Forelimb muscle (tissue), 1 donor: ENCODE data around the gene NBAS. TPM values are rescaled to one million over a fixed set of nuclear protein-coding genes. Genes with fewer than 3 reads are reported as not detected.
A peak's percentile ranks its signal among the peaks of the same experiment; 100 is the strongest.
"Not testable (repeated sequence)": the region's sequence is repeated elsewhere in the genome, so short reads cannot be mapped to it uniquely, and the experiment has no call there.

Source experiments
- DNase-seq: peaks from one replicate; pipeline ENCODE4 v3.0.0-alpha.2; 2013; ENCODE audit warnings: low read depth
- polyA plus RNA-seq: library from polyadenylated mRNA; unstranded; fragments of 120-200 nt; gene quantifications from one replicate; pipeline ENCODE4 v1.2.1, GENCODE V29; 2013; ENCODE audit not compliant: insufficient read length

Gene NBAS
- polyA plus RNA-seq, 1 donor, result 37.5 TPM

DNA sequence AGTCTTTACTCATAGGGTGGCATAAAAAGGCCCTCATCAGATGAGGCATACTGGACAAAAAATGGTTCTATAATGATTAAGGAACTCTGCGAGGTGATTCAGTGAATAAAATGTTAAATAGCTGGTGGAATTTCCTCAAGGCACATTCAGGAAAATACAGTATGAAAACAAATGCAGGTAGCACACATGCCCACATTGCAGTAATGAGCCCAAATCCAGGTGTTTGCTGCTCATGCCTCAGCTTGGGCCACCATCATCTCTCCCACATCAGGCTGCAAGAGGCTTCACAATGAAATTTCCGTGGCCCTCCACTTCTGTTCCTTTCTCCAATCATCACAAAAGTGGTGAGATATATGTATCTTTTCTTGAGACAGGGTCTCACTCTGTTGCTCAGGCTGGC is 298.3 kb downstream of the NBAS start:
- no peak for DNase-seq

DNA sequence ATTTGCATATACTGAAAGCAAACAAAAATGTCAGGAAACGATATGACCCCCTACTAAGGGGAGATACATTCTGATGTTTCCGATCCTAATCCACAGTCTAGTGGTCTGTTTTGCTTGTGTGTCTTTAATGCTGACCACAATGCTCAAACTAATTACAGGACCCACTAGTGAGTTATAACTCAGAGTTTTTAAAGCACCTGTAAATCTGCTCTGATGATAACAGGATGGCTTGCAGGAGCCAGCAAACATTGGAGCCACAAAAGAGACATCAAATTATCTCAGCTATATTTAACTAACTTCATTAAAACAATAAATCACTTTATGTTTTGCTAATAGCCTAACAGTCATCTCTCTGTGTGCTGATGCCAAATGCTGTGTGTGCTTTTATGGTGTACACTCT is 300.3 kb downstream of the NBAS start:
- no peak for DNase-seq

DNA sequence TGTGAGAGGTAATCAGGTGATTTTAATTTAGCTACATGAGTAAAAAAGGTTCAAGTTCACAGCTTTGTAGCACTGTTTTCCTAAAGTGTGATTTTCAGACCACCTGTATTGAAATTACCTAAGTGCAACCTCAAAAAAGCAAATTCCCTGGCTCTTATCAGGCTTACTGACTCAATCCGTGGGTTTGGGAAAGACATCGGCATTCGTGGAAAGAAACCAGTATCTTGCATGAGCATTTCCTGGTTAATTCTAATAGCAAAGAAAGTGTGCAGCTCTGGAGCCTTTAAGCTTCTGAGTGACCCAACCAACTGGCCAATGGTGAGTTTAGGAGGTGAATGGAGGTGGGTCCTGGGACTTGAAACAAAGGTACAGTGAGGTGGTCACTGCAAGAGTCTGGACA is 300.9 kb downstream of the NBAS start:
- no peak for DNase-seq

DNA sequence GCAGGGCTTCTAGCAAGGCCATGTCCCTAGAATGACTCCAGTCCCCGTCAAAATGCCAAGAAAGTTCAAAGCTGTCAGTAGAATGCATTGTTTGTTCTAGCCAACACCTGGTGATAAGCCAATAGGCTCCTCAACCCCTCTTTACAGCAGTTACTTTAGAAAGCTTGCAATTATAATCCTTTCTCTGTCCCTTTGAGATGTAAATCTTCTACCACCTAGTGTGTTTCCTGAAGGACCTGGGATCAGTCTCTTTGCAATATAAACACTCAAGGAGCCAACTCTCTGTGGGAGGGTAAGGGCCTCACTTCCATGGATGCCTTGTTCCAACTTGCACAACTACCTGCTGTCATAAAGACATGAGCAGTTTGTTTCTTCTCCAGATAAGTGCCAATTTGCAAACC is 301.8 kb downstream of the NBAS start:
- DNase-seq, result no peak

DNA sequence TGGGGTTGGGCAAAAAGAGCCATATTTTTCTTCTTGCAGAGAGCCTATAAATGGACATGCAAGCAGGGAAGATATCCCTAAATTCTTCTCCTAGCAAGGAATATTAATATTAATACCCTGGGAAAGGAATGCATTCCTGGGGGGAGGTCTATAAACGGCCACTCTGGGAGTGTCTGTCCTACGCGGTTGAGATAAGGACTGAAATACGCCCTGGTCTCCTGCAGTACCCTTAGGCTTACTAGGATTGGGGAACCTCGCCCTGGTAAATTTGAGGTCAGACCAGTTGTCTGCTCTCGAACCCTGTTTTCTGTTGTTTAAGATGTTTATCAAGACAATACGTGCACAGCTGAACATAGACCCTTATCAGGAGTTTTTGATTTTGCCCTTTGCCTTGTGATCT is 302.7 kb downstream of the NBAS start:
- DNase-seq, result not testable (repeated sequence)

DNA sequence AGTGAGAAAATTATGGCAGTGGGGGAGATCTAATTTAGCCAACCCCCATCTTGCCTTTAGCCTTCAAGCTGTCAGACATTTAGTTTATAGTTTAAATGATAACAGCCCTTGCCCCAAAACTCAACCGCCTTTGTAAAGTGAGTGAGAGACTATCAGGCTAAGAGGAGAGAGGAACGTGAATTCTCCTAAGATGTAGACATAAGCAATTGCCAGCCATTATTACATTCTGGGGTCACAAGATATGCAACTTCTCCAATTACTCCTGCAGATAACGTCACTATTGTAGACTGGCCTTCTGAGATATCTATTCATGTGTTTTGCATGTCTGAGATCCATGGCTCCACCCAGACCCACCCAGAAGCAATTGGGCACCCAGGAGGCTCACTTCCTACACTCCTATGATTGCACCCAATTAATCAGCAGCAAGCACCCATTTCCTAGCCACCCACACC is 307.3 kb downstream of the NBAS start:
- DNase-seq, result no peak

DNA sequence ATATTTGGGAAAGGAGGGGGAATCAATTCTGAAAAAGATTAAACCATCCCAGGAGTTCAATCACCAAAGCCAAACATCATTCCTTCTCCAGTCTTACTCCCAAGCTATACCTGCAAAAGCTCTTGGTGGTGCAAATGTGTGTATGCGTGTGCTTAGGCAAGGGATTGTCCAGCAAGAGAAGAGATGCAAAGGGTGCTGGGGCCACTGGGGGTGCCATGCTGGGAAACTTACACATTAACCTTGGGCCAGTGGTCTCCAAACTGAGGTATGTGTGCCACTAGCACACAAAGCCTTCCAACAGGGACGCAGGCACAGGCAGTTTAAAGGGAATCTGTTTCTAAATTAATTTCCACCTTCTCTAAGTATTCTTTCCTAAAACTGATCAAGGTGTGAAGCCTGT is 307.9 kb downstream of the NBAS start:
- no peak for DNase-seq

DNA sequence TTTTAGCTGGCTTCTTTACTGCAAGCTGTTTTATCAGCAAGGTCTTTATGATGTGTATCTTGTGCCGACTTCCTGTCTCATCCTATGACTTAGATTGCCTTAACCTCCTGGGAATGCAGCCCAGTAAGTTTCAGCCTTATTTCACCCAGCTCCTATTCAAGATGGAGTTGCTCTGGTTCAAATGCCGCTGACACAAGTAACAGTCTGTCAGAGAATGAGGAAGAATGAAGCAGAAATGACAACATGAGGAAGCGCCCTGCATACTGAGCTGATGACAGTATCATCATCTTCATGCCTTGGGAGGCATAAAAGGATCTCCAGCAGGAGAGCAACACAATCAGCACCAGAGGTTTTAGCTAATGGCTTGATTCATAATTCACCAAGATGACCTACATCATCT is 309.4 kb downstream of the NBAS start:
- no peak for DNase-seq

DNA sequence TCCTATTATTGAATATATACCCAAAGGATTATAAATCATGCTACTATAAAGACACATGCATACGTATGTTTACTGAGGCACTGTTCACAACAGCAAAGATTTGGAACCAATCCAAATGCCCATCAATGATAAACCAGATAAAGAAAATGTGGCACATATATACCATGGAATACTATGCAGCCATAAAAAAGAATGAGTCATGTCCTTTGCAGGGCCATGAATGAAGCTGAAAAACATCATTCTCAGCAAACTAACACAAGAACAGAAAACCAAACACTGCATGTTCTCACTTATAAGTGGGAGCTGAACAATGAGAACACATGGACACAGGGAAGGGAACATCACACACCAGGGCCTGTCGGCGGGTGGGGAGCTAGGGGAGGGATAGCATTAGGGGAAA is 310.2 kb downstream of the NBAS start:
- not testable (repeated sequence) for DNase-seq

DNA sequence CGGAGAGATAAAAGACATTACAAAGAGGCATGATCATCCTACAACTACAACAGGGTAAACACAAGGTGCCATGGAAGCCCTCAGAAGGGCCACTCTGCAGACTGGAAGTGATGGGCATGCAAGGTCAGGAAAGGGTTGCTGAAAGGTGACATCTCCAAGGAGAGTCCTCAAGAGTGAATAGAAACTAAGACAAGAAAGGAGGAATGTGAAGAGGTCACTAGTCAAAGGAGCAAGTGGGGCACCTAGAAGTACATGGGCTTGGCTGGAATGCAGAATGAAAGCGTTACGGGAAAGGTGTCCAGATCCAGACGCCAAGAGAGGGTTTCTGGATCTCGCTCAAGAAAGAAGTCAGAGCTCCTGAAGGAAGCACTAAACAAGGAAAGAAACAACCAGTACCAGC is 314.3 kb downstream of the NBAS start:
- DNase-seq, result no peak

DNA sequence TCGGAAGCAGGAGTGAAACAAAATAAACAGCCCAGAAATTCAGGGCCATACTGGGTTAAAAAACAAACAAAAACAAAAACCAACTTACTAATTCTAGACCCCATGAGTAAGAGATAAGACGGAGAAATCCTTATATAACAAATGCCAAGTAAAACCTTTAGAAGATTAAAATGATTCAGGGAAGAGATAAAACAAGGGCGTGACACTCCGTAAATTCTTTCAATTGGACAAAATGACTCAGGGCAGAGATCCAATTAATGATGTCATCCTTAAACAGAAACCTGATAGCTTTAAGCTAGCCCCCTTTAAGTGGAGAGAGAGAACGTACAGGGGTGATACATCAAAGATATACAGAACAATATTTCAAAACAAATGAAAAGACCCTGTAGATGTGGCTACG is 317.4 kb downstream of the NBAS start:
- no peak for DNase-seq

DNA sequence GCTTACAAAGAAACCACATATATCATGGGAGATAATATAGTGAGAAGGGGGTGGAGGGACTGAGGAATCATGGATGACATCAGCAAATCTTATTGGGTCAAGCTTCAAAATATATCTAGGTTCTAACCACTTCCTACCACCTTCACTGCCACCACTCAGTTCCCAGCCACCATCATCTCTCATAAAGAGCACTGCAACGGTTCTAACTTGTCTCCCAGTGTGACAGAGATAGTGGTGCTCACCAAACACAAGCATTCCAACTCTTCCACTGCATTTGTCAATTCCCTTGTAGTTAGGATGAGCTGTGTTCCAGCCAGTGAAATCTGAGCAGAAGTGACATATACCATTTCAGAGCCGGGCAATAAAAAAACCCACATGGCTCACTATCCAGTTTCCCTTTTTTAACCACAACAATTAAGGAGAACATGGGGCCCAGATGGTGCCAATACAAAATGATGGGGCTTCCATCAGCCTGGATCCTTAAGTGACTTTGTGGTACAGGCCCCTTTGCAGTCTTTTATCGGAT is 318.1 kb downstream of the NBAS start:
- DNase-seq, result no peak

DNA sequence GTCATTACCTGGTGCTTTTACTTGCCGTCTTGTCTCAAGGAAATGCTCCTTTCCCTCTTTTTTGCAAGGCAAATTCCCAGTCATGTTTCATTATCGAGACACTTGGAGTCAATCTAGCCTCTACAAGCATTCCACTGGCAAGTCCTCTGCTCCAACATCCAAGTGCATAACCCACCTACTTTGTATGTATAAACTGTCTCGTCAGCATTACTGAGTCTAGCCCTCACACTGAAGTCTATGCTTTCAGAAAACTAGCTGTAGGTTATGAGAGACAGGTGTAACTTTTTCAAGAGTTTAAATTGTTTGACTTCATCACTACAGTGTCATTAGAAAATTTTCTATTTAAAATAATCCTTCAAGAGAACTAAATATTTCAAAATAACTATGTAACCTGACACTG is 319.2 kb downstream of the NBAS start:
- no peak for DNase-seq

DNA sequence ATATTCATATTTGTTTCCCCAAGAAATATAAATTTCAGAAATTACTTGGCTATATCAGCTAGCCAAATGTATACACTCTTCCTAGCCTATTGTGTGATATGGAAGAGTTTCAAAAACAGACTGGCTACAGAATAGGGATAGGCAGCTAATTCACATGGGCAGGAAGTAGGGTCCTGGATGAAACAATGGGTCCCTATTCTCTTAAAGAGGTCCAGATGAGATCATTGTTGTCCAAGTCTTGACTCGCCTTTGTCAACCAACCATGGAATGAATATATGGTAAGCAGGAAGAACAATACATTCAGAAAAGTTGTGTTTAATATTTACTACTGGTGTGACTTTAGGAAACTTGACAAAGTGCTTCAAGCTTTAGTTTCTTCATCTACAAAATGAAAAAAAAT is 319.9 kb downstream of the NBAS start:
- DNase-seq, result no peak

DNA sequence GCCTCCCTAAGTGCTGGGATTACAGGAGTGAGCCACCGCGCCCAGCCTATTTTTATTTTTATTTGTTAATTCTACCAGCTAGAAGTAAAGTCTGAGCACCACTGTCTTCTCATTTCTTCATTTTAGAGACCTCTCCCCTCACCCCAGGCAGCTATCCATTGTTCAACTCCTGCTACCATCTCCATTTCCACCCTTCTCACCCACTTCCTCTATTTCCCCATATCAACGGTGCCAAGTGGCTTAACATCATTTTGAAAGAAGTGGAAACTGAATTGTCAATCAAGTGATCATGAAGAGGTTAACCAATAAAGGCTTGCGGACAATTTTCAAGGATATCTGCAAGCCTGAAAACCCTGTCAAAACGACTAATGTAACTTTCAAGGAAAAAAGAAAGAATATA is 323.1 kb downstream of the NBAS start:
- DNase-seq, result no peak

DNA sequence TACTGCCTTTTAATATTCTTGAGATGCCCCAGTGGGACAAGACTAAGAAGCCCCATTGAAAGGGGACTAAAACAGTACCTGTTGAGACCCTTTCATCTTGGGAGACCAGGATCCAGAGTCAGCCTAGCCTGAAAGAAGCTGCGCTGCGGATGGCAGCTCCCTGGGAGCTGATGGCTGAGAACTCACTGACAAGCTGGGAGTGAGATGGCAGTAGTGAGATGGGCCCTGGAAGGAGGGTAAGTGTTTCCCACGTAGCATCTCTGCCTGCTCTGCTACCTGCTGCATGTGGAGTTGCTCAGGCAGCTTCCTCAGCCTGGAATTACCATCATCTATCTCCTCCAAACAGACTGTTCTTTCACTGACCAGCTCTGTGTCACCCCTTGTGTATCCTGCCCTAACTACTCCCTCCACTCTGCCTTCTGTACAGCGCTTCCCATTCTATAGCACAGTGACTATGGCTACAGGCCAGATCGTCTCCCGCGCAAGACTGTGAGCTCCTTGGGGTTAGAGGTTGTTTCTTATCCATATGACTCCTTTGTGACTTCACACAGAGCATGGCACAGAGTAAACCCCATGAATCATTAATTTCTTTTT is 330.4 kb downstream of the NBAS start:
- no peak for DNase-seq

DNA sequence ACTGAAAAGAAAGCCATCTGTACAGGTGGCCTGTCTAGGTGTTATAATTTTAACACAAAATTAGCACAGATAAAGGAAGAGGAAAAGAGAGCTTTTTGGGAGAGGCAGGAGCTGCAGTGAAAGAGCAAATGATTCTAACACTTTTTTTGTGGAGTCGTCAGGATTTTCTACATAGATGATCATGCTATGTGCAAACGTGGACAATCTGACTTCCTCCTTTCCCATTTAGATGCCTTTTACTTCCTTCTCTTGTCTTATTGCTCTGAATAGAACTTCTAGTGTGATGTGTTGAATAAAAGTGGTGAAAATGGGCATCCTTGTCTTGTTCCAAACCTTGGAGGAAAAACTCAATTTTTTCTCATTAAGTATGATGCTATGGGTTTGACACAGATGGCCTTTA is 334.5 kb downstream of the NBAS start:
- no peak for DNase-seq

DNA sequence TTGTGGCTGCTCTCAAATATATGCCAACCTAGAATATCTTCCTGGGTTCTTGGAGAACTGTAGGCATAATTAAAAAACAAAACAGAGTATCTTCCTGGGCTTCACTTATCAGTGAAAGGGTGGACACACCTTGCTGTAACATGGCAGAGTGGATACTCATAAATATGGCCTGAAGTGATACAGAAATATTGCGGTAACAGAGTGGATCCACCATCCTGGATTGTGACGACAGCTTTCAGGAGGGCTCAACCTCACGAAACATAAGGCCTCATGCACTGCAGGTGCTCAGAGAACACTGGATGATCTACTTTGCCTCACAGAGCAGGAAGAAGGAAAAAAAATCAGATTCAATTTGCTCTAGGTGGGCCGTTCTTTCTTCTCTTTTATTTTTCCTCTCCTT is 336.0 kb downstream of the NBAS start:
- no peak for DNase-seq

DNA sequence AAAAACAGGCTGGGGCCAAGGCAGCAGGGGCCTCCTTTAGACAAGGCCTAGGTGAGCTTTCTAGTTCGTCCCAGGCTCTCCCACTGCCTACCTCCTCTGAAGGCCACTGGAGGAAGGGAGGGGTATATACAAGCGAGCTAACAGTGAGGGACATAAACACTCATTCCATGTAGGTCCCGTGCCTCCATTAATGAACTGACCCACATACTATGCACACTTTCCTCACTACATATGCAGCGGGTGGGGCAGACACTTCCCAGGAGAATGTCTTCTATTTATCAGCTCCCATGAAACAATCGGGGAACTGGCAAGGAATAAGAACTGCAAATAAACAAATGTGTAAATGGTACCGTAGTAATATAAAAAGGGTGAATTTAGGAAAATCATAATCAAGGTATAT is 336.5 kb downstream of the NBAS start:
- no peak for DNase-seq

DNA sequence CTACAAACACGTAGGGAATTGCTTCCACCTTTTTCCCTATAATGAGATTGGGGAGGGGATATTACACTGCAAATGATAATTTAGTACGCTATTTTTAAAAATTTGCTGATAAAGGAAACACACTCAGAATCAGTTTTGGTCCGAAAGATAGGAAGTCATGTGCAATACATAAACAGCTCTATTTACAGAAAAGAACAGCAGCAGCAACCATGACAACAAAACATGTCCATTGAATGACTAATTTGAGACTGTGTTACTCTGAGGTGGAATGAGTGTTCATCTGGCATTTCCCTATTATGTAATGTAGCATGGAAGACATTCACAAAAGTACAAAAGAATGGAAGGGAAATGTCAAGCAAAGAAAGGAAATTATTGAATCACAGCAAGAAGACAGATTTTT is 337.2 kb downstream of the NBAS start:
- DNase-seq, result peak; percentile 16

DNA sequence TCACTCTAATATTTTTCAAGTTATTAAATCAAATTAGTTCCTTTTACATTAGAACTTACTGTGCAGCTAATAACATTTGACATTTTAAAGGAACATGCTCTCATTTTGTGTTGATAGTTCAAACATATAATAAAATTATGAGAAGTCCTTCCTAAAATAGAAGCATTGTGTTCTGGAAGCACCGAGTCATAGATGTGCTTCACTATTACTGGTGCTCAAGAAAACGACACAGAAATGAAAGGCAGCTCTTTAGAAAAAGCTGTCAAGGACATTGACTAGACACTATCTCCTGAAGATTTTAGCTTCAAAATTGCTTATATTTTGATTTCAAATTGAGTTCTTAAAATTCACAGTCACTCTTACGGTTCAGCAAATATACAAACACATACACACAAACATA is 338.3 kb downstream of the NBAS start:
- DNase-seq, result no peak

DNA sequence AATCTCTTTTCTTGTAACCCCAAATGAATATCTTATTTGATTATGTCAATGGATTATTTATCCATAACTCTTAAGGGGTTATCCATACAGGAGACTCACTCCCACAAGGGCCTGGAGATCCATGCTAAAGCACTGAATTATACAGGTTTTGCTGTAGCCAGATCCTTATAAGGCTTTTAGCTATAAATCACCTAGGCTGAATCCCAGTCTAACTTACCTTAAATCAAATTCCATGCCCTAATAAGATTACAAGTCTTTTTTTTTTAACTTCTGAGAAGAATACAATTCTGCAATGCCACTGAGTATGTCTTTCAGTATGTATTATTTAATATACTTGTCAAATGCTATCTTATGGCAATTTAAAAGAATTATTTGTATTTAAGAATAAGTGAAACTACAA is 340.5 kb downstream of the NBAS start:
- no peak for DNase-seq

DNA sequence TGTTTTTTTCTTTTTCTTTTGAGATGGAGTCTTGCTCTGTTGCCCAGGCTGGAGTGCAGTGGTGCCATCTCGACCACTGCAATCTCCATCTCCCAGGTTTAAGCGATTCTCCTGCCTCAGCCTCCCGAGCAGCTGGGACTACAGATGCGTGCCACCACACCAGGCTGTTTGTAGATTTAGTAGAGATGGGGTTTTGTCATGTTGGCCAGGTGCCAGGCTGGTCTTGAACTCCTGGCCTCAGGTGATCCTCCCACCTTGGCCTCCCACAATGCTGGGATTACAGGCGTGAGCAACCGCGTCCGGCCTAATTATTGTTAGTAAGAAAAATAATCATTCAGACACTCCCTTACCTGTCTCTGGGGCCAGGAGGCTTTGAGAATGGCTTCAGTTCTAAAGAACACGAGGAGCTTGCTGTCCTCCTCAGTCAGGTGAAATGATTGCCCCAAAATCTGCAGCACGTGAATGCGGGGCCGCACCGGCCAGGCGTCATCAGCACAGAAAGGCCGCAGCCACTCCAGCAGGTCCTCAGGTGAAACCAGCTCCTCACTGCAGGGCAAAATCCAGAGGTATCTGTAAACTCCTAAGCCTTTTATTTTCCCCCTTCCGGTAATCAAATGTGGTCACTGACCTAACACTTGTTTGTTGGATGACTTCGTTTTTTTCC is 342.6 kb downstream of the NBAS start:
- DNase-seq, result no peak

DNA sequence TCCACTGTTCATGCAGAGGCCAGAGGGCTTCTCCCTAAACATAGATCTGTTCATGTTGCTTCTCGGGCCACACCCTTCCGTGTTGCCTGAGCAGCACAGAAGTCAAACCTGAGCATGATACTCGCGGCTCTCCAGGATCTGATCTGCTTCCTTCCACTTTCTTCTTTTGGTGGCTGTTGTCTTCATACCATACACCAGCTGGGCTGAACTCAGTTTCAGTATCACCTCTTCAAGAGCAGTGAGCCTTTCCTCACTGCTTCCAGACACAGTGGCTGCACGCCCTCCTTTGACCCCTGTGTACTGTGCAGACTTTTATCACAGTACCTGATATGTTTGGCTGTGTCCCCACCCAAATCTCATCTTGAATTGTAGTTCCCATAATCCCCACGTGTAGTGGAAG is 348.9 kb downstream of the NBAS start:
- DNase-seq, result no peak
